Prostate gland (tissue), 2 donors: ENCODE results near the gene EPB41L5.

Source experiments
- CTCF ChIP-seq, 4 experiments: fragments of 200-600 bp in 2 of 4; fragments of 450-650 bp in 2 of 4; sonication (generic) in 2 of 4; IDR thresholded peaks; 1 replicate in 3 of 4; 2 replicates in 1 of 4; pipeline ENCODE4 v1.5.1; 2016 to 2019; ENCODE audit warnings: antibody characterized with exemption in 4 of 4, mild to moderate bottlenecking in 2 of 4, moderate library complexity in 2 of 4
- POLR2A ChIP-seq: fragments of 450-650 bp; IDR thresholded peaks from one replicate; pipeline ENCODE4 v1.6.1; 2016; ENCODE audit warnings: antibody characterized with exemption, mild to moderate bottlenecking

GRCh38 chr2:120118018-120118417 is 105.1 kb downstream of the EPB41L5 start:
- TF ChIP-seq CTCF (IDR thresholded peaks at IDR 0.05) (no peak), POLR2A (no peak)
